Amniotic epithelial cell (primary cell): ENCODE results near the gene CLIP1.
"Not testable (repeated sequence)": the region's sequence is repeated elsewhere in the genome, so short reads cannot be mapped to it uniquely, and the experiment has no call there.

Source experiments
- DNase-seq: peaks from one replicate; pipeline ENCODE4 v3.0.0-alpha.2; 2010; ENCODE audit warnings: low read depth

Gene CLIP1

GRCh38 chr12:122435186-122435585 lies 12.7 kb upstream of the CLIP1 start:
- no peak for DNase-seq

GRCh38 chr12:122429043-122429442 lies 6.6 kb upstream of the CLIP1 start:
- DNase-seq, result not testable (repeated sequence)

DNA sequence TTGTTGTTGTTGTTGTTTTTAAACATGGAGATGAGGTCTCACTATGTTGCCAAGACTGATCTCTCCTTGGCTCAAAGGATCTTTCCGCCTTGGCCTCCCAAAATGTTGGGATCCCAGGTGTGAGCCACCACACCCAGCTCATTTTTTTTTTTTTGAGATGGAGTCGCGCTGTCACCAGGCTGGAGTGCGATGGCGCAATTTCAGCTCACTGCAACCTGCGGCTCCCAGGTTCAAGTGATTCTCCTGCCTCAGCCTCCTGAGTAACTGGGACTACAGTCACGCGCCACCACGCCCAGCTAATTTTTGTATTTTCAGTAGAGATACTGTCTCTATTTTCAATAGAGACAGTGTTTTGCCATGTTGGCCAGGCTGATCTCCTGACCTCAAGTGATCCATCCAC lies 4.9 kb upstream of the CLIP1 start:
- no peak for DNase-seq

DNA sequence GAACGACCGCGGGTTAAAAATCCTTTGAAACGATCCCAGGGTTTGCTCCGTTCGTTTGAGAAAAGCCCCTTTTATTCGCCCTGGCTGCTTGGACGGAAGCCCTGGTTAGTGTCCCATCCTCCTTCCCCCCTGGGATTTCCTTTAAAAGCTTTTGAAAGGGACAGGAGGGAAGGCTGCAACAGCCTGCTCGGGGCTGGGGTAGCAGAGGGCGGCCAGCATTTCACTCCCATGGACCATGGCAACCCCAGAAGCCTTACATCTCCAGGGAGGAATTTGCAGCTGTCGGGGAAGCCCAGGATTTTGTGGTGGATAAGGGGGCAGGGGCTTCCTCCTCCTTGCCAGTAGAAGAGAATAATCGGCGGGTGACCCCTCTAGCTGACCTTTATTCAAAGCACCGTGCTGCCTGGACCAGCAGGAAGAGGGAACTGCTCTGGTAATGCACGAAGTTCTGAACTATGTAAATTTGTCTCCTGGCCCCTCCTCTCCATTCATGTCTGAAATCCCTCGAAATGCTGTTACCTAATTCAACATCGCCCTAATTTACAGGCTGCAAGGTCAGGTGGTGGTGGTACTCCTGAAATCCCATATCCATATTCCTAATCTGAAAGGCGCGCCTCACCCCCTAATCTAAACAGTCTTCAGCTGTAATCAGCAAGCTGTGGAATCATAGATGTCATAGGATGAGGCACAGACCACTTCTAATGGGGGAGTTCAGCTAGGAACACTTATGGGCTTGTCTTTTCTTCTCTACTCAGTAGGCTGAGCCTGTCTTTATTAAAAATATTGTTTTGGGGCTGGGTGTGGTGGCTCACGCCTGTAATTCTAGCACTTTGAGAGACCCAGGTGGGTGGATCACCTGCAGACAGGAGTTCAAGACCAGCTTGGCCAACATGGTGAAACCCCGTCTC lies 1.0 kb upstream of the CLIP1 start:
- DNase-seq, result peak; percentile 32

DNA sequence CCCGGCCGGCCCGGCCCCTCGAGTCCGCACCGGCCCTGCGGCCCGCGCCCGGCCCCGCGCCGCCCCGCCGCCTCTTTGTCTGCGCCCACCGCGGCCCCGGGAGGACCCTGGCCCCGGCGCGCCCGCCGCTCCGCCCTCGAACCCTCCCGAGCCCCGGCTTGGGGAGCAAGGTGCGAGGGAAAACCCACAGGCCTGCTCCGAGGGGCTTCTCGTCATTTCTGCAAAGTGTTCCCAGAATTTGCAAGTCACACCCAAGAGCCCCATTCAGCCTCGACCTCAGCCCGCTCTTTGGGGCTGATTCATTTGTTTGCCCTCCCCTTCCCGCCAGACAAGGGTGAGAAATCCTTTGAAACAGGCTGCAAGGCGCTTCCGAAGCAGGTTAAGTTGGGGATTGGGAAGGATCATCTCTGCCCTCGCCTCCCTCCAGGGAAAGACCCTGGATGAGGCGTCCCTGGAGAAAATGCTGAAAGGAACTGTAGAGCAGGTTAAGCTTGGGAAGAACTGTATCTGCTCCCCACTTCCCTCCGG lies 325 bp upstream of the CLIP1 start:
- DNase-seq, result peak; percentile 44

DNA sequence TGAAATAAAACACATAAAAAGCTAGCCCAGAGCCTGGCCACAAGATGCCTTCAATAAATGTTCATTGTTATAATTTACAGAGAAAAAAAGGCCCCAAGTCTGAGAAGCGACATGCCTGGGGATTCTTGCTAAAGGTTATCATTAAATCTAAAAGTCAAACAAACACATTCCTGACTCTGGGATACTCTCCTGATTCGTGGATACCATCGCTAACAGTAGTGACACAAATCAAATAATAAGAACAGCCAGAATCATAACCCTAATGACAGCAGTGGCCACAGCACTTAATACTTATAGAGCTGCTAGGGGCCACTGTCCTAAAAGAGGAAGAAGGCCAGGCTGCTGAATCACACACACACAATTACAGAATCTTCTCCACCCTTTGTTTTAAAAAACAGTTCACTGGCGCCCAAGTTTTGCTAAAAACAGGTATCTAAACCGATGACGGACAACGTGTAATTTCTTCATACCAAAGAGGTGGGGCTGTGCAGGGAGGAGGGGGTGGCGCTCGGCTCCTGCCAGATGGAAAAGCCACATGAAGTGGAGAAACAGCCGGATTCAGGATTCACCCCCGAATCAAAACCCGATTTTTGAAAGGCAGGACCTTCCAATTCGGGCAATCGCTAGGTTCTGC lies 1.2 kb downstream of the CLIP1 start:
- peak; percentile 59 for DNase-seq

GRCh38 chr12:122420471-122421162 lies 1.9 kb downstream of the CLIP1 start:
- DNase-seq, result no peak

DNA sequence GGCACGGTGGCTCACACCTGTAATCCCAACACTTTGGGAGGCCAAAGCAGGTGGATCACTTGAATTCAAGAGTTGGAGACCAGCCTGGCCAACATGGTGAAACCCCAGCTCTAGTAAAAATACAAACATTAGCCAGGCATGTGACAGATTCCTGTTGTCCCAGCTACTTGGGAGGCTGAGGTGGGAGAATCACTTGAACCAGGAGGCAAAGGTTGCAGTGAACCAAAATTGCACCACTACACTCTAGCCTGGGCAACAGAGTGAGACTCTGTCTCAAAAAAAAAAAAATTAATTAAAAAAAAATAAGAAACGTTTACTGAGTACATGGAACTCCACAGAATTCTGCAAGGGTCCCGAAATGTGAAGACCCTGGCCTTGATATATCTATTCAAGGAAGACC lies 3.4 kb downstream of the CLIP1 start:
- DNase-seq, result not testable (repeated sequence)

DNA sequence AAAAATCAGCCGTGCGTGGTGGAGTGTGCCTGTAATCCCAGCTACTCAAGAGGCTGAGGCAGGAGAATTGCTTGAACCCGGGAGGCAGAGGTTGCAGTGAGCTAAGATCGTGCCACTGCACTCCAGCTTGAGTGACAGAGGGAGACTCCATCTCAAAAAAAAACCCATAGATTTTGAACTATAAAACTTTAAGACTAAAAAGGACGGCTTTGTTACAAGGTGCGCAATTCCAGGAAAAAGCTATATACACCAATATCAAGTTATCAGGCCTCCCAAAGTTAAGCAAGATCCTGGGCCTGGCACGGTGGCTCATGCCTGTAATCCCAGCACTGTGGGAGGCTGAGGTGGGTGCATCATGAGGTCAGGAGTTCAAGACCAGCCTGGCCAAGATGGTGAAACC lies 6.8 kb downstream of the CLIP1 start:
- peak; percentile 23 for DNase-seq

DNA sequence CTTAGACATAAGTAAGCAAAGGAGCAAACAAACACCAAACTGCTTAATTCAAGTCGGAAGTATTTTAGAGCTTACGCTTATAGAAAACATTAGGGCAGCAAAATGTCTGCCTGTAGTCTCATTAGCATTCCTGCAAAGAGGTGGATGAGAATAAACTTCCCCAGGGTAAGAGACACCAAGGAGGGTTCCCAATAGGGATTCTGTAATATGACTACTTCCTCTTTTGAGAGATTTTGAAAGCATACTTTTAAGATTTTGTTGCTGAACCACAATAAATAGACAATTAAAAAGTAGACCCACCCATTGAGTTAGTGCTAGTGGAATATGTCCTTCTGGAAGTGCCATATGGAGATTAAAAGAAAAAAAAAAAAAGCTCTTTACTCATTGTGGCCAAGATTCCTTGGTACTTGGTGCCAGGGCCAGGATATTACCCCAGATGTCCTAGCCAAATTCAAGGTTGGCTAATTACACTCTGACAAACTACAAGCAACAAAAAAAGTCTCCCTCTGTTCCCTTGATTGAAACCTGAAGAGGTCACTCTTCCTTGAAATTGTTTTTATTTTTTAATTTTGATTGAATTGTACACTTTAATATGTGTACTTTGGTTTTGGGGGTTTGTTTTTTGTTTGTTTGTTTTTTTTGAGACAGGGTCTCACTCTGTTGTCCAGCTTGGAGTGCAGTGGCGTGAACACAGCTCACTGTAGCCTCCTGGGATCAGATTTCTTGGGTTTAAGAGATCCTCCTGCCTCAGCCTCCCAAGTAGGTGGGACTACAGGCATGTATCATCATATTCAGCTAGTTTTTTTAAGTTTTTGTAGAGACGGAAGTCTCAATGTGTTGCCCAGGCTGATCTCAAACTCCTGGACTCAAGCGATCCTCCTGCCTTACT lies 8.7 kb downstream of the CLIP1 start:
- no peak for DNase-seq

- no peak for DNase-seq
Measured at GRCh38 chr12:122412851-122413433, 9.5 kb downstream of the CLIP1 start.

- no peak for DNase-seq
Measured at GRCh38 chr12:122411537-122411936, 10.9 kb downstream of the CLIP1 start.

- DNase-seq, result no peak
Measured at GRCh38 chr12:122407208-122407607, 15.3 kb downstream of the CLIP1 start.

DNA sequence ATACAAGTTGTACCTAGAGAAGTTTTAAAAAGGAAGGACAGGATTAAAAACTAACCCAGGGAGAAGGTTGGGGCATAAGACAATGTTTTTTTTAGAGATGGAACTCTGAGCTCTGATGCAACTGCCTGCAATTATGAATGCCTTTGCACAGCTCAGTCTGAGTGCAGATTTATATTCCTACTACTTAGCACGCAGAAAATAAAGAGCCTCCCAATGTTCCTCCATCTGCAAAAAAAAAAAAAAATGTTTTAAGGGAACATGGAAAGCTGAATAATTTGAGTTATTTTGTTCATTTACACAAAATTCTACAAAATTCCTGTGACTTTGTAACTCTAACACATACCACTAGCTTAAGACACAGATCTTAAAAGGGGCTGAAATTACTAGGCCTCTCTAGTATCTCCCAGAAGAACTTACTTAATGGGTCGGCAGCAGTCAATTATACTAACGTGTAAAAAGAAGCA lies 15.7 kb downstream of the CLIP1 start:
- peak; percentile 53 for DNase-seq

- DNase-seq, result no peak
Measured at GRCh38 chr12:122403831-122404230, 18.6 kb downstream of the CLIP1 start.

- no peak for DNase-seq
Measured at GRCh38 chr12:122403115-122403770, 19.2 kb downstream of the CLIP1 start.

GRCh38 chr12:122402264-122402663 lies 20.2 kb downstream of the CLIP1 start:
- DNase-seq, result no peak

DNA sequence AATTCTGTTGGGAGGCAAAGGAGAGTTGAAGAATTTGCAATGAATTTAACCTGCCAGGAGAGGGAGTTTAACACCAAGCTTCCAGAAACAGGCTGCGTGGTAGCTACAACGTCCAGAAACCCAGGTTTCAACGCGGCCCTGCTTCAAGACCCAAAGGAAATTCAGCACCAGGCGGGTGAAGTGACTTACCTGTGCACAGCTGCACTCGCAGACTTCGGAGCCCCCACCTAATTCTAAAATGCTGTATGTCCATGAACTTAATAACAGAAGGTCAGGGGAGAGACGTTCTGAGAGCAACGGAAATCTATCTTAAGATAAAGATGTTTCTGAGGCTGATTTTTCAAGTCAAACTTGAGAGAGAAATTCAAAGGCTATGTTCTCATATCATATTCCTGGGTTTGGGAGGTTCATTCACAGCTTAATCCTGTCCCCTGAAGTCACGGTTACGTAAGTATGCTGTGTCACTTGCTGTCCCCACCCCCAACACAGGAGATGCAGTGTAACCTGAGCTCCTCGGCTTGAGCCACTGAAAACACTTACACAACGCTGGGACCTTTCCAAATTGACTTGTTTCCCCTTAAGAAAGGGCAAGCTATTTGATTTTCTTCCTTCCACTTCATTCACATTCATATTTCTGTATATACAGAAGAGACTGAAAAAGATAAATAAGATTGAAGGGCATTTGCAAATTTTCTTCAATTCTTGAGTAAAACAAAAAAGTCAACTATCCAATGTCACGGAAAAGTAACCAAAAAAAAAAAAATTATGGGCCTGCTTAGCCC lies 22.7 kb downstream of the CLIP1 start:
- DNase-seq, result peak; percentile 82

DNA sequence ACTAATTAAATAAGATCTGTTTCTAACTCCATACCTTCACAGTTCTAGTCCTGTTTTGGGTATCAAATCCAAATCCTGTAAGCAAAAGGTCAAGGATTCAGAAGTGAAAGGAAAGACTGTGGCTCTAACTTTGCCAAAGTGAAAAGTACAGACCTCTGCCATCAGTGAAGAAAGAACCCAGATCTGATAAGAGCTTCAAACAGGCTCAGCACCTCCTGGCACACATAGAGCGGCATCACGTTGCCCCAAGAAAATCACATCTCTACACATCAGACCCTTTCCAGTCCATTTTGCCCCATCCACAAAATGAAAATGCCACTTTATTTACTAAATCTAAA lies 23.2 kb downstream of the CLIP1 start:
- DNase-seq, result no peak

- not testable (repeated sequence) for DNase-seq
Measured at GRCh38 chr12:122397981-122398380, 24.5 kb downstream of the CLIP1 start.
